Neural progenitor cell (in vitro differentiated cells): ENCODE measurements around the gene NRCAM.

Experiments used
- EZH2 ChIP-seq: fragments of 200-600 bp; sonication (generic); IDR thresholded peaks from 2 replicates; pipeline ENCODE4 v1.6.1; 2017; ENCODE audit warnings: antibody characterized with exemption, mild to moderate bottlenecking, moderate library complexity
- EZH2phosphoT487 ChIP-seq: fragments of 200-600 bp; sonication (generic); IDR thresholded peaks from 2 replicates; pipeline ENCODE4 v1.6.1; 2017; ENCODE audit warnings: antibody characterized with exemption
- TF ChIP-seq, protein P1 (sequence below): fragments of 200-600 bp; sonication (generic); IDR thresholded peaks from 2 replicates; pipeline ENCODE4 v1.5.1; 2017; ENCODE audit warnings: antibody characterized with exemption, mild to moderate bottlenecking

DNA sequence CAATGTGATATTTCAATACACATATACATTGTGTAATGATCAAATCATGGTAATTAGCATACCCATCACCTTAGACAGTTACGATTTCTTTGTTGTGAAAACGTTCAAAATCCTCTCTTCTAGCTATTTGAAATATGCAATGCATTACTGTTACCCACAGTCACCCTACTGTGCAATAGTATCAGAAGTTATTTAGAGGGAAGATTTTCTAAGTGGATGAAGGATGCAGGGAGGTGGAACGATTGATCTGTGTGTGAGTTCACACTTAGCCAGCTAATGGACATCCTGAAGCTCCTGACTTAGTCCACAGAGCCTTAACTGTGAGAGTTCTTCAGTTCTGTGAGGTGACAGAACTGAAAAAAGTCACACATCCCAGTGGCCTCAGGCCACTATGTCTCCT is 228.9 kb downstream of the NRCAM start:
- TF ChIP-seq, protein P1, sequence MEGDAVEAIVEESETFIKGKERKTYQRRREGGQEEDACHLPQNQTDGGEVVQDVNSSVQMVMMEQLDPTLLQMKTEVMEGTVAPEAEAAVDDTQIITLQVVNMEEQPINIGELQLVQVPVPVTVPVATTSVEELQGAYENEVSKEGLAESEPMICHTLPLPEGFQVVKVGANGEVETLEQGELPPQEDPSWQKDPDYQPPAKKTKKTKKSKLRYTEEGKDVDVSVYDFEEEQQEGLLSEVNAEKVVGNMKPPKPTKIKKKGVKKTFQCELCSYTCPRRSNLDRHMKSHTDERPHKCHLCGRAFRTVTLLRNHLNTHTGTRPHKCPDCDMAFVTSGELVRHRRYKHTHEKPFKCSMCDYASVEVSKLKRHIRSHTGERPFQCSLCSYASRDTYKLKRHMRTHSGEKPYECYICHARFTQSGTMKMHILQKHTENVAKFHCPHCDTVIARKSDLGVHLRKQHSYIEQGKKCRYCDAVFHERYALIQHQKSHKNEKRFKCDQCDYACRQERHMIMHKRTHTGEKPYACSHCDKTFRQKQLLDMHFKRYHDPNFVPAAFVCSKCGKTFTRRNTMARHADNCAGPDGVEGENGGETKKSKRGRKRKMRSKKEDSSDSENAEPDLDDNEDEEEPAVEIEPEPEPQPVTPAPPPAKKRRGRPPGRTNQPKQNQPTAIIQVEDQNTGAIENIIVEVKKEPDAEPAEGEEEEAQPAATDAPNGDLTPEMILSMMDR: no peak
- TF ChIP-seq EZH2phosphoT487 (no peak), EZH2 (no peak)
